ENCODE data around the gene SLC14A1.

DNA sequence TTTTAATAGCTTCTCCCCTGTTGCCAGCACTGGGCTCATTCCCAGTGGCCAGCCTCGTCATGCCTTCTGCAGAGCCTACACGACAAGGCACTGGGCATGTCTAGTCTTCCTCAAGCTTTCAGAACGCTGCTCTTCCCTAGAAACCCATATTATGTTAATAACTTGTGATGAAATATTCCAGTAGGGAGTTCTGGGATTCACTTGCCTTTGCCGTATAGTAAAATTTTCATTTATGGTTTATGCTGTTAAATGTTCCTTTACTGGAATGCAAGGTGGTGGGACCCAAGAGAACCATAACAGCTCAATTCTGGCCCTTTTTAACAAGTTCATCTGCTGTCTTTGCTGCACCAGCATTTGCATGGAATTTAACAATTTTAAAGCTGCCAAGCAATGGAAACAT is 45.5 kb upstream of the SLC14A1 start:
- TF ChIP-seq CTCF (IDR thresholded peaks at IDR 0.05 in 4 of 5, conservative IDR thresholded peaks at IDR 0.05 in 1 of 5), result no peak
- no peak for TF ChIP-seq POLR2A (IDR thresholded peaks at IDR 0.05)
